ENCODE results near the gene DNAH1.

DNA sequence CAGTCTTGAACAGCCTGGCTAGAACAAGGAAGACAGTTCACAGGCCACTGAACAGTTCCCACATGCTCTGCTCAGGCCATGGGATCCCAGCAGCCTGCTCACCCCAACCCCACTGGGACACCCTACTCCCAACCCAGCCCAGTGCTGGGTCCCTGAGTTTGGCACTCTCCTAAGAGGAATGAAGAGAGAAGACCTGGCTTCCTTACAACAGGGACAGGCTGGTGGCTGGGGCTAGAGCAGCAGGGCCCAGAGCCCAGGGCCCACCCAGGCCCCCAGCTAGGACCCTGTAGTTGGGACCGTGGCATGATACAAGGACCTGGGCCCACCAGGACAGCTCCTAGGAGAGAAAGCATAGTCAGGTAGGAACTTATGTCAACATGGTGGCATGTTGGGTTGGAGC, 85.4 kb downstream of the DNAH1 start:
- TF ChIP-seq POLR2A (IDR thresholded peaks at IDR 0.05; ENCODE audit: low read length) (no peak), GATA1 (IDR thresholded peaks at IDR 0.05; ENCODE audit: low read depth, low read length) (no peak)
